AG08396 (cell line): ENCODE results near the gene ARHGAP26.

ENCODE experiments used
- DNase-seq: peaks from one replicate; pipeline ENCODE4 v3.0.0; 2012; ENCODE audit warnings: low spot score, mixed read lengths

Gene ARHGAP26

GRCh38 chr5:143166661-143167420 lies 396.7 kb downstream of the ARHGAP26 start:
- no peak for DNase-seq

GRCh38 chr5:143168171-143168741 lies 398.1 kb downstream of the ARHGAP26 start:
- no peak for DNase-seq

- DNase-seq = no peak
Measured at GRCh38 chr5:143168921-143169810, 399.0 kb downstream of the ARHGAP26 start.

- no peak for DNase-seq
Measured at GRCh38 chr5:143170104-143170503, 399.9 kb downstream of the ARHGAP26 start.

- DNase-seq = no peak
Measured at GRCh38 chr5:143170977-143171376, 400.8 kb downstream of the ARHGAP26 start.

- no peak for DNase-seq
Measured at GRCh38 chr5:143172739-143173138, 402.6 kb downstream of the ARHGAP26 start.

GRCh38 chr5:143173139-143173889 lies 403.1 kb downstream of the ARHGAP26 start:
- no peak for DNase-seq

GRCh38 chr5:143174714-143175398 lies 404.7 kb downstream of the ARHGAP26 start:
- no peak for DNase-seq

GRCh38 chr5:143176048-143176447 lies 405.9 kb downstream of the ARHGAP26 start:
- DNase-seq = no peak

- DNase-seq = peak; percentile 31
Measured at GRCh38 chr5:143177263-143177983, 407.2 kb downstream of the ARHGAP26 start.

GRCh38 chr5:143179126-143179740 lies 409.1 kb downstream of the ARHGAP26 start:
- DNase-seq = no peak

GRCh38 chr5:143180751-143181150 lies 410.6 kb downstream of the ARHGAP26 start:
- no peak for DNase-seq

GRCh38 chr5:143181173-143181572 lies 411.0 kb downstream of the ARHGAP26 start:
- no peak for DNase-seq

- DNase-seq = no peak
Measured at GRCh38 chr5:143182106-143182505, 411.9 kb downstream of the ARHGAP26 start.

- DNase-seq = no peak
Measured at GRCh38 chr5:143182901-143183820, 413.0 kb downstream of the ARHGAP26 start.

GRCh38 chr5:143183989-143184388 lies 413.8 kb downstream of the ARHGAP26 start:
- DNase-seq = no peak

- no peak for DNase-seq
Measured at GRCh38 chr5:143186623-143187022, 416.4 kb downstream of the ARHGAP26 start.

GRCh38 chr5:143187495-143187894 lies 417.3 kb downstream of the ARHGAP26 start:
- DNase-seq = no peak

GRCh38 chr5:143188083-143188482 lies 417.9 kb downstream of the ARHGAP26 start:
- no peak for DNase-seq
